ENCODE measurements around the gene TMUB2.

DNA sequence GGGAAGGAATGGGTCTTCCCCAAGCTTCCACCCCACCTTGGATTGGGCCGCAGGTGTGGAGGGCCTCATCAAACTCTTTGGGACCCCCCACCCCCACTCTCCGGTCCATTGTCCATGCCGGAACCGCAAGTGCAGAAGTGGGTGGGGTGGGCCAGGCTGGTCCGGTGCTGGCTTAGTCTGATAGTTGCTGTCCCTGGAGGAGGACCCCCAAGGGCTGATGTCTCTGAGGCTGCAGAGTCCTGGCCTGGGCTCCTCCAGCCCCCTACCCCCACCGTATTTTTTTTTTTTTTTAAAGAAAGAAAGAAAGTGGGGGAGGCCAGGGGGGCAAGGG, 20.0 kb downstream of the TMUB2 start:
- TF ChIP-seq, protein P1, sequence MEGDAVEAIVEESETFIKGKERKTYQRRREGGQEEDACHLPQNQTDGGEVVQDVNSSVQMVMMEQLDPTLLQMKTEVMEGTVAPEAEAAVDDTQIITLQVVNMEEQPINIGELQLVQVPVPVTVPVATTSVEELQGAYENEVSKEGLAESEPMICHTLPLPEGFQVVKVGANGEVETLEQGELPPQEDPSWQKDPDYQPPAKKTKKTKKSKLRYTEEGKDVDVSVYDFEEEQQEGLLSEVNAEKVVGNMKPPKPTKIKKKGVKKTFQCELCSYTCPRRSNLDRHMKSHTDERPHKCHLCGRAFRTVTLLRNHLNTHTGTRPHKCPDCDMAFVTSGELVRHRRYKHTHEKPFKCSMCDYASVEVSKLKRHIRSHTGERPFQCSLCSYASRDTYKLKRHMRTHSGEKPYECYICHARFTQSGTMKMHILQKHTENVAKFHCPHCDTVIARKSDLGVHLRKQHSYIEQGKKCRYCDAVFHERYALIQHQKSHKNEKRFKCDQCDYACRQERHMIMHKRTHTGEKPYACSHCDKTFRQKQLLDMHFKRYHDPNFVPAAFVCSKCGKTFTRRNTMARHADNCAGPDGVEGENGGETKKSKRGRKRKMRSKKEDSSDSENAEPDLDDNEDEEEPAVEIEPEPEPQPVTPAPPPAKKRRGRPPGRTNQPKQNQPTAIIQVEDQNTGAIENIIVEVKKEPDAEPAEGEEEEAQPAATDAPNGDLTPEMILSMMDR (conservative IDR thresholded peaks at IDR 0.05; ENCODE audit: low read length): no peak
- no peak for TF ChIP-seq EZH2phosphoT487 (IDR thresholded peaks at IDR 0.05; ENCODE audit: borderline replicate concordance, low read depth, low read length)
